HG03097 (cell line): ENCODE measurements around the gene ZMIZ1.

Source experiments
- ATAC-seq: cut with Tn5 transposase; IDR thresholded peaks from one replicate; pipeline ENCODE4 v1.9.1; 2021; ENCODE audit not compliant: unreplicated experiment, low FRiP score

Gene ZMIZ1

GRCh38 chr10:79292026-79292766, 223.4 kb downstream of the ZMIZ1 start:
- ATAC-seq: no peak

GRCh38 chr10:79292891-79293746, 224.4 kb downstream of the ZMIZ1 start:
- no peak for ATAC-seq

DNA sequence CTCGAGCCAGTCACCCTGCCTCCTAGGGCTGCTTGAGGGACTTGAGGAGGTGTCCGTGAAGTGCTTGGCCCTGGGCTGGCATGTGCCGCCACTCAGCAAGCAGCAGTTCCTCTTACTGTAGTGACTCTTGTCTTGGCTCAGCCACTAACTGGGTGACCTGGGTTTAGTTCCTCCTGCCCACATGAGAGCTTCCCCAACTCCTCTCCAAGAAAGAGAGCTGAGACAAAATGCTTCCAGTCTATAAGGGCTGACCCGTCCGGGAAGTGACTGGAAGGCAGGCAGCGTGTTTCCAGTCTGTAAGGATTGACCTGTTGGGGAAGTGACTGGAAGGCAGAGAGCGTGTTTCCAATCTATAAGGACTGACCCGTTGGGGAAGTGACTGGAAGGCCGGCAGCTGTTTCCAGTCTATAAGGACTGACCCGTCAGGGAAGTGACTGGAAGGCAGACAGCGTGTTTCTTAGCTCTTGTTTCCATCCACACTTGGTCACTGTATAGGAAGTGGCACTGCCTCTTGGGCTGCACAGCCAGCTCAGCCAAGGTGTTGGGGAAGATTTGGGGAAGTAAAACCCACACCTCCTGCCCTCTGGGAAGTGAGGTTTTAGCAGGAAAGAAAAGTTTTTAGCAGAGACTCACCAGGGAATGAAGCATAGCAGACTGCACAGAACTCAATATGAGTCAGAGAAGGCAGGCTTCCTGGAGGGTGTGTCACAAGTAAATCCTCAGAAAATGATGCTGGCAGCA, 225.2 kb downstream of the ZMIZ1 start:
- ATAC-seq: no peak

- no peak for ATAC-seq
These were observed 226.8 kb downstream of the ZMIZ1 start for GRCh38 chr10:79295563-79295962.

GRCh38 chr10:79296431-79296830, 227.7 kb downstream of the ZMIZ1 start:
- no peak for ATAC-seq

GRCh38 chr10:79298403-79299244, 229.9 kb downstream of the ZMIZ1 start:
- ATAC-seq: no peak

GRCh38 chr10:79299397-79300241, 230.9 kb downstream of the ZMIZ1 start:
- ATAC-seq: no peak

DNA sequence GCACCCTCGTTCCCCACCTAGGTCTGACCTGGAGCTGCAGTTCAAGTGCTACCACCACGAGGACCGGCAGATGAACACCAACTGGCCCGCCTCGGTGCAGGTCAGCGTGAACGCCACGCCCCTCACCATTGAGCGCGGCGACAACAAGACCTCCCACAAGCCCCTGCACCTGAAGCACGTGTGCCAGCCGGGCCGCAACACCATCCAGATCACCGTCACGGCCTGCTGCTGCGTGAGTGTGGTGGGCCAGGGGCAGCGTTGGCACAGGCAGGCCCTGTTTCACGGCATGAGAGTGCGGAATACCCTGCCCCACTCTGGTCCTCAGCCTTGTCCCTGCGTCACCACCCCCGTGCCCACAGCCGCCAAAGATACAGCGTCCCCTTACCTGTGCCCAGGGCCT, 231.9 kb downstream of the ZMIZ1 start:
- ATAC-seq: no peak

GRCh38 chr10:79301754-79302530, 233.2 kb downstream of the ZMIZ1 start:
- ATAC-seq: no peak

- no peak for ATAC-seq
These were observed 235.1 kb downstream of the ZMIZ1 start for GRCh38 chr10:79303631-79304478.

DNA sequence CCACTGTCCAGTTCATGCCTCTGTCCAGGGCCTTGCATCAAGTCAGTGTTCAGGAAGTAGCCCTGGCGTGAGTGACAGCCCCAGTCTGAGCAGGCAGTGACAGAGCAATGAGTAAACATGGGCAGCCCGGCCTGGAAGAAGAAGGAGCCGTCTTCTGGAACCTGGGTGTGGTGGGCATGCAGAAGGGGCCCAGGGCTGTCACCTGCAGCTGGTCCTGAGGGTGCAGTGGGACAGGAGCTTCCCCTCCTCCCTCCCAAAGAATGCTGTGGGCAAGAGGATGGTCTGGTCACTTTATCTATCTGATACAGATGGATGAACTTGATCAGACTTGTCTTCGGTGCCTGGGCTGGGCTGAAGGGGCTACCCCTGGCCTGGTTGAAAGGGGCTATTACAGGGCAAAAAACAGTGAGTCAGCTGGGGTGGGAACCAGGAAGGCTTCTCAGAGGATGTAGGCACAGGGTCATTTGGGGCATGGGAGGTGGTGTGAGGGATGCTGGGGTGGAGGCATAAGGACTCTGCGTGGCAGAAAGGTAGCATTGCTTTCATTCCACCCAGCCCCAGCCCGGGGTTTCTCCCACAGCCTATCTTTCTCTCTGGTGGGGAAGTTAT, 235.8 kb downstream of the ZMIZ1 start:
- no peak for ATAC-seq

DNA sequence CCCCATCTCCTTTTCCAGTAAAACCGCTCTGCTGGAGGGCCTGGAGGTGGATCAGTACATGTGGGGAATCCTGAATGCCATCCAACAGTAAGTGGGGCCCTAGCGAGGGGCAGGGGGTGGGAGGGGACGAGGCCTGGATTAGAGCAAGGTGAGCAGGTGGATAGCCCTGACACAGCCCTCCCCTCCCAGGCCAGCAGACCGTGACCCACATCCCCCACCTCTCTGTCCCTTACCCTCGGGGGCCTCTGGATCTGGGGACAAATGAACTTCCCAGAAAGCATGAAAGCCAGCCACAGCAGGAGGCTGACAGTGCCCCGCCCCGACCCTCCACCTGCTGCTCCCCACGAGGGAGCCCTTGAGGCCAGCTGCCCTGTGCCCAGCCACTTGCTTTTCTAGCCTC, 236.7 kb downstream of the ZMIZ1 start:
- no peak for ATAC-seq

GRCh38 chr10:79305988-79306387, 237.2 kb downstream of the ZMIZ1 start:
- ATAC-seq: no peak

DNA sequence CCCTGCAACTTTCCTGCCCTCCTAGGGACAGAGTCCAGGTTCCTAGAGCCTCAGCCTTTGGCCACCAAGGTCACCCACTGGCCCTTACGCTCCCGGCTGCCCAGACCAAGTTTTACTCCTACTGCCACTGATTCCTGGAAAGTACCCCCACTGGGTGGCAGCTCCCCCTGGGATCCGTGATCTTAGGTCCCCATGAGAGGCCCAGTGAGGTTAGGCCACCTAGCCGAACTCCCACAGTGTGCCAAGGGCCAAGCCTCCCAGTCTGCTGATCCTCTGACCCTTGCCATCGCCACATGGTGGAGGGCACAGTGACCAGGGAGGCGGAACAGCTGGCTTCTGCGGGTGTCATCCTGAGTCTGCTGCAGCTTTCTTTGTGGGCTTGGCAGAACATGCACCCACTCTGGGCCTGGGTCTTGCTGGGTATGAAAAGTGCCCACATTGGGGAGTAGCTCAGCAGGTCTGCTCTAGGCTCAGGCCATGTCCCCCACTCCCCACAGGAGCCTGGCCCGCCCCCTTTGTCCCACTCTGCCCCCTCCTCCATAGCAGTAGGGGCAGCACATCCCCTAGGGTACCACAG, 238.0 kb downstream of the ZMIZ1 start:
- no peak for ATAC-seq

GRCh38 chr10:79308016-79308415, 239.2 kb downstream of the ZMIZ1 start:
- ATAC-seq: no peak

- ATAC-seq: no peak
These were observed 240.4 kb downstream of the ZMIZ1 start for GRCh38 chr10:79308969-79309665.
